H9 (cell line): Measurements from ENCODE around the gene HMG20B. TPM values are rescaled to one million over a fixed set of nuclear protein-coding genes. Genes with fewer than 3 reads are reported as not detected.

Experiments used
- DNase-seq: peaks from one replicate; pipeline ENCODE4 v3.0.0-alpha.2; 2017
- H2AFZ ChIP-seq: one replicate; pipeline ENCODE4 v1.6.1; 2013; ENCODE audit warnings: mild to moderate bottlenecking, low read length, control low read depth, moderate library complexity
- H2AK5ac ChIP-seq: 2 replicates; pipeline ENCODE4 v1.6.1; 2013; ENCODE audit warnings: low read length, control low read depth, mixed read lengths; ENCODE audit not compliant: insufficient read length
- H2BK120ac ChIP-seq: one replicate; pipeline ENCODE4 v1.6.1; 2013; ENCODE audit warnings: low read depth, mild to moderate bottlenecking, low read length, control low read depth, inconsistent platforms; ENCODE audit not compliant: poor library complexity, severe bottlenecking
- H2BK12ac ChIP-seq: 2 replicates; pipeline ENCODE4 v1.6.1; 2013; ENCODE audit warnings: low read length, control low read depth, mixed read lengths, low read depth; ENCODE audit not compliant: insufficient read length
- H2BK15ac ChIP-seq: 2 replicates; pipeline ENCODE4 v1.6.1; 2013; ENCODE audit warnings: low read depth, low read length, control low read depth
- H2BK20ac ChIP-seq: one replicate; pipeline ENCODE4 v1.6.1; 2013; ENCODE audit warnings: low read depth, mild to moderate bottlenecking, low read length, control low read depth, inconsistent platforms; ENCODE audit not compliant: poor library complexity, severe bottlenecking
- H2BK5ac ChIP-seq: 2 replicates; pipeline ENCODE4 v1.6.1; 2013; ENCODE audit warnings: low read length, control low read depth, mixed read lengths; ENCODE audit not compliant: insufficient read length
- H3K14ac ChIP-seq: 2 replicates; pipeline ENCODE4 v1.6.1; 2013; ENCODE audit warnings: low read length, control low read depth; ENCODE audit not compliant: insufficient read depth
- H3K18ac ChIP-seq: 2 replicates; pipeline ENCODE4 v1.6.1; 2013; ENCODE audit warnings: low read depth, mild to moderate bottlenecking, mixed read lengths, low read length, control low read depth; ENCODE audit not compliant: insufficient read length
- H3K23ac ChIP-seq: 2 replicates; pipeline ENCODE4 v1.6.1; 2013; ENCODE audit warnings: low read length, control low read depth, mixed read lengths, low read depth; ENCODE audit not compliant: insufficient read length
- H3K23me2 ChIP-seq: 2 replicates; pipeline ENCODE4 v1.6.1; 2013; ENCODE audit warnings: low read depth, mild to moderate bottlenecking, mixed read lengths, low read length, control low read depth; ENCODE audit not compliant: insufficient read length, poor library complexity, severe bottlenecking
- H3K27ac ChIP-seq: 2 replicates; pipeline ENCODE4 v1.5.1; 2013; ENCODE audit warnings: low read length, control low read depth, mixed read lengths, low read depth; ENCODE audit not compliant: insufficient read length
- H3K27me3 ChIP-seq: 2 replicates; pipeline ENCODE4 v1.6.1; 2013; ENCODE audit warnings: low read length, control low read depth, inconsistent platforms; ENCODE audit not compliant: insufficient read depth
- H3K4ac ChIP-seq: 2 replicates; pipeline ENCODE4 v1.6.1; 2013; ENCODE audit warnings: low read depth, mild to moderate bottlenecking, control low read depth, inconsistent platforms, low read length, moderate library complexity
- H3K4me1 ChIP-seq: 2 replicates; pipeline ENCODE4 v1.6.1; 2013; ENCODE audit warnings: low read length, control low read depth, inconsistent platforms; ENCODE audit not compliant: insufficient read depth
- H3K4me2 ChIP-seq: 2 replicates; pipeline ENCODE4 v1.6.1; 2013; ENCODE audit warnings: low read length, control low read depth, mixed read lengths; ENCODE audit not compliant: insufficient read length, insufficient read depth
- H3K56ac ChIP-seq: 2 replicates; pipeline ENCODE4 v1.6.1; 2013; ENCODE audit warnings: low read depth, mild to moderate bottlenecking, mixed read lengths, low read length, control low read depth; ENCODE audit not compliant: insufficient read length
- H3K79me1 ChIP-seq: 2 replicates; pipeline ENCODE4 v1.6.1; 2013; ENCODE audit warnings: low read depth, mild to moderate bottlenecking, moderate library complexity, low read length, control low read depth, inconsistent platforms; ENCODE audit not compliant: insufficient read depth, poor library complexity, severe bottlenecking
- H3K79me2 ChIP-seq: 2 replicates; pipeline ENCODE4 v1.6.1; 2013; ENCODE audit warnings: low read length, control low read depth, inconsistent platforms; ENCODE audit not compliant: insufficient read depth
- H3K9ac ChIP-seq: 2 replicates; pipeline ENCODE4 v1.6.1; 2013; ENCODE audit warnings: low read length, control low read depth, mixed read lengths; ENCODE audit not compliant: insufficient read length; ENCODE audit errors: extremely low read depth
- H3K9me3 ChIP-seq: one replicate; pipeline ENCODE4 v1.6.1; 2013; ENCODE audit warnings: low read depth, low read length, inconsistent platforms; ENCODE audit not compliant: control insufficient read depth
- H3T11ph ChIP-seq: one replicate; pipeline ENCODE4 v1.6.1; 2013; ENCODE audit warnings: mild to moderate bottlenecking, low read length, control low read depth, inconsistent platforms
- H4K20me1 ChIP-seq: one replicate; pipeline ENCODE4 v1.6.1; 2013; ENCODE audit not compliant: control insufficient read depth, insufficient read length, insufficient read depth
- H4K5ac ChIP-seq: 2 replicates; pipeline ENCODE4 v1.6.1; 2013; ENCODE audit warnings: low read depth, mild to moderate bottlenecking, mixed read lengths, low read length, control low read depth; ENCODE audit not compliant: insufficient read length
- H4K8ac ChIP-seq: replicated peaks from 2 replicates; pipeline ENCODE4 v1.6.1; 2013; ENCODE audit warnings: low read length, control low read depth, mixed read lengths, low read depth; ENCODE audit not compliant: insufficient read length
- H4K91ac ChIP-seq: 2 replicates; pipeline ENCODE4 v1.6.1; 2013; ENCODE audit warnings: low read depth, mild to moderate bottlenecking, moderate library complexity, mixed read lengths, low read length, control low read depth; ENCODE audit not compliant: insufficient read length
- H3K27ac Mint-ChIP-seq, 3 experiments: 2 replicates in 2 of 3; 3 replicates in 1 of 3; pipeline ENCODE4 v1.8.0; 2020 to 2021; ENCODE audit warnings: mixed read lengths in 3 of 3, mild to moderate bottlenecking in 1 of 3, moderate library complexity in 1 of 3
- H3K27me3 Mint-ChIP-seq: 2 replicates; pipeline ENCODE4 v1.8.0; 2021; ENCODE audit warnings: low read depth, mild to moderate bottlenecking, moderate library complexity, mixed read lengths
- H3K36me3 Mint-ChIP-seq, 3 experiments: 2 replicates in 2 of 3; 3 replicates in 1 of 3; pipeline ENCODE4 v1.8.0; 2020 to 2021; ENCODE audit warnings: low read depth in 3 of 3, mixed read lengths in 3 of 3; ENCODE audit not compliant: insufficient read depth in 1 of 3
- H3K4me1 Mint-ChIP-seq, 2 experiments: 2 replicates each; pipeline ENCODE4 v1.8.0; 2020; ENCODE audit warnings: mixed read lengths in 2 of 2
- H3K4me3 Mint-ChIP-seq, 2 experiments: 2 replicates in 1 of 2; 3 replicates in 1 of 2; pipeline ENCODE4 v1.8.0; 2020 to 2021; ENCODE audit warnings: mild to moderate bottlenecking in 2 of 2, mixed read lengths in 2 of 2, moderate library complexity in 1 of 2
- H3K9me3 Mint-ChIP-seq, 2 experiments: 2 replicates in 1 of 2; 3 replicates in 1 of 2; pipeline ENCODE4 v1.8.0; 2020; ENCODE audit warnings: mild to moderate bottlenecking in 2 of 2, mixed read lengths in 2 of 2, moderate library complexity in 1 of 2
- WGBS: extraction: QIAGEN DNeasy Blood & Tissue Kit; methylation state at CpG from one replicate; pipeline ENCODE4 v1.1.7; 2013; ENCODE audit warnings: missing lambda C conversion rate, low lambda C conversion rate, mixed read lengths; ENCODE audit not compliant: insufficient read length; ENCODE audit errors: extremely low coverage; 5-methylcytosine and 5-hydroxymethylcytosine counted together
- total RNA-seq: library from RNA; stranded (reverse); gene quantifications from 2 replicates; pipeline ENCODE4 v1.2.1, GENCODE V29; 2021
- TF ChIP-seq, protein P1 (sequence below): fragments of 200-600 bp; sonication (generic); conservative IDR thresholded peaks from 3 replicates; pipeline ENCODE4 v1.8.0; 2021; ENCODE audit warnings: antibody characterized with exemption, mild to moderate bottlenecking

Gene HMG20B
- total RNA-seq, 1 experiment from 2014 or later = 58.1 TPM

DNA sequence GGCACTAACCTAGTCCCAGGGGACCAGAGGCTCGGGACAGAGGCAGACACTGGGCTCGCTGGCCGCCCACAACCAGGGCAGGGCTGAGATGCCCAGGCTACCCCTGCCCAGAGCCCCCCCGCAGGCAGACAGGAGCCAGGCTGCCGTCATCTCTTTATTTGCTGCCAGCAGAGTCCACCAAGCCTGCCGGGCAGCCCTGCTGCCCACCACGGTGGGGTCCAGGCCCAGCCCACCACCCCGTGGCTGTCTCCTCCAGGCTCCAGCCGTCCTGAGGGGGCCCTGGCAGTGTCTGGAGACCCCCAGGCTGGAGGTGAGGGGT, 28.7 kb upstream of the HMG20B start:
- Histone ChIP-seq H3K27ac (no peak overlapping the region), H4K8ac (no peak overlapping the region), H3T11ph (no peak overlapping the region), H4K20me1 (no peaks in the 10 kb centered on the region), H2BK120ac (no peak overlapping the region), H4K91ac (no peak overlapping the region), H4K5ac (no peak overlapping the region), H3K23ac (no peak overlapping the region), H3K9ac (no peak overlapping the region), H2AK5ac (no peak overlapping the region), H3K4ac (no peak overlapping the region), H2BK12ac (no peak overlapping the region), H3K27me3 (no peaks in the 10 kb centered on the region), H2AFZ (no peak overlapping the region), H3K4me2 (no peak overlapping the region), H3K56ac (no peak overlapping the region), H3K79me2 (no peaks in the 10 kb centered on the region), H3K79me1 (no peaks in the 10 kb centered on the region), H3K14ac (no peak overlapping the region), H2BK5ac (no peak overlapping the region), H3K4me1 (no peaks in the 10 kb centered on the region), H3K9me3 (no peaks in the 10 kb centered on the region), H3K23me2 (no peaks in the 10 kb centered on the region), H2BK15ac (no peak overlapping the region), H3K18ac (no peak overlapping the region), H2BK20ac (no peak overlapping the region)
- Mint-ChIP-seq H3K4me1 (peaks cover 4 to 8% of the 10 kb centered on the region in 2 experiments; a peak in 3 of 4 replicates), H3K27me3 (no peaks in the 10 kb centered on the region), H3K9me3 (no peaks in the 10 kb centered on the region), H3K27ac (no peak overlapping the region), H3K4me3 (no peak overlapping the region), H3K36me3 (peaks cover 2 to 17% (median 14%) of the 10 kb centered on the region in 3 experiments; a peak in 6 of 7 replicates)
- WGBS = no CpG with 5 or more reads among the region's 9 CpGs
- DNase-seq = no peak
- TF ChIP-seq, protein P1, sequence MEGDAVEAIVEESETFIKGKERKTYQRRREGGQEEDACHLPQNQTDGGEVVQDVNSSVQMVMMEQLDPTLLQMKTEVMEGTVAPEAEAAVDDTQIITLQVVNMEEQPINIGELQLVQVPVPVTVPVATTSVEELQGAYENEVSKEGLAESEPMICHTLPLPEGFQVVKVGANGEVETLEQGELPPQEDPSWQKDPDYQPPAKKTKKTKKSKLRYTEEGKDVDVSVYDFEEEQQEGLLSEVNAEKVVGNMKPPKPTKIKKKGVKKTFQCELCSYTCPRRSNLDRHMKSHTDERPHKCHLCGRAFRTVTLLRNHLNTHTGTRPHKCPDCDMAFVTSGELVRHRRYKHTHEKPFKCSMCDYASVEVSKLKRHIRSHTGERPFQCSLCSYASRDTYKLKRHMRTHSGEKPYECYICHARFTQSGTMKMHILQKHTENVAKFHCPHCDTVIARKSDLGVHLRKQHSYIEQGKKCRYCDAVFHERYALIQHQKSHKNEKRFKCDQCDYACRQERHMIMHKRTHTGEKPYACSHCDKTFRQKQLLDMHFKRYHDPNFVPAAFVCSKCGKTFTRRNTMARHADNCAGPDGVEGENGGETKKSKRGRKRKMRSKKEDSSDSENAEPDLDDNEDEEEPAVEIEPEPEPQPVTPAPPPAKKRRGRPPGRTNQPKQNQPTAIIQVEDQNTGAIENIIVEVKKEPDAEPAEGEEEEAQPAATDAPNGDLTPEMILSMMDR = no peak
